HepG2 (cell line): ENCODE data around the gene SYNC. TPM values are rescaled to one million over a fixed set of nuclear protein-coding genes. Genes with fewer than 3 reads are reported as not detected.

Experiments
- ADNP ChIP-seq: sonication (generic); formaldehyde crosslinking; IDR thresholded peaks from 2 replicates; pipeline ENCODE4 v1.4.0; 2020; ENCODE audit warnings: missing genetic modification reagents
- AGO1 ChIP-seq: fragments of 200-400 bp; formaldehyde crosslinking; IDR thresholded peaks from 2 replicates; pipeline ENCODE4 v1.6.1; 2017; ENCODE audit warnings: mild to moderate bottlenecking, low read depth, low read length, moderate library complexity; ENCODE audit not compliant: poor library complexity, severe bottlenecking
- ARNTL ChIP-seq: sonication (generic); formaldehyde crosslinking; IDR thresholded peaks from 2 replicates; pipeline ENCODE4 v1.4.0; 2020; ENCODE audit warnings: mild to moderate bottlenecking, missing genetic modification reagents
- ATF3 ChIP-seq: sonication (generic); formaldehyde crosslinking; IDR thresholded peaks from 2 replicates; pipeline ENCODE4 v1.4.0; 2020; ENCODE audit warnings: missing genetic modification reagents
- ATF7-NPFF ChIP-seq: sonication (generic); formaldehyde crosslinking; IDR thresholded peaks from 2 replicates; pipeline ENCODE4 v1.8.1; 2023; ENCODE audit warnings: mild to moderate bottlenecking, low read depth, missing genetic modification reagents, moderate library complexity
- CREB3 ChIP-seq: sonication (generic); formaldehyde crosslinking; IDR thresholded peaks from 2 replicates; pipeline ENCODE4 v1.5.0; 2020; ENCODE audit warnings: missing genetic modification reagents
- HES4 ChIP-seq: sonication (generic); formaldehyde crosslinking; IDR thresholded peaks from 2 replicates; pipeline ENCODE4 v1.9.0; 2021; ENCODE audit warnings: mild to moderate bottlenecking, missing genetic modification reagents, borderline replicate concordance
- PRMT3 ChIP-seq: sonication (generic); formaldehyde crosslinking; IDR thresholded peaks from 2 replicates; pipeline ENCODE4 v1.8.1; 2022; ENCODE audit warnings: low read depth, mild to moderate bottlenecking, moderate library complexity, missing genetic modification reagents, borderline replicate concordance
- PRPF4 ChIP-seq: fragments of 200-400 bp; formaldehyde crosslinking; IDR thresholded peaks from 2 replicates; pipeline ENCODE4 v1.6.1; 2016; ENCODE audit warnings: low read length, low read depth; ENCODE audit not compliant: poor library complexity, severe bottlenecking
- RBM22 ChIP-seq: fragments of 200-400 bp; formaldehyde crosslinking; optimal IDR thresholded peaks from 2 replicates; pipeline ENCODE3; 2017; ENCODE audit warnings: mild to moderate bottlenecking, low read length, moderate library complexity
- SOX5 ChIP-seq: IDR thresholded peaks from 2 replicates; pipeline ENCODE4 v1.6.1; 2016; ENCODE audit warnings: borderline replicate concordance
- TAF1 ChIP-seq: sonication (generic); formaldehyde crosslinking; IDR thresholded peaks from 2 replicates; pipeline ENCODE4 v1.4.0; 2020; ENCODE audit warnings: missing genetic modification reagents
- TERF1 ChIP-seq: sonication (generic); formaldehyde crosslinking; IDR thresholded peaks from 2 replicates; pipeline ENCODE4 v1.8.0; 2022; ENCODE audit warnings: mild to moderate bottlenecking, missing genetic modification reagents, moderate library complexity
- THRA ChIP-seq: sonication (generic); formaldehyde crosslinking; IDR thresholded peaks from 2 replicates; pipeline ENCODE4 v1.4.0; 2020; ENCODE audit warnings: missing genetic modification reagents, borderline replicate concordance
- ZFAT ChIP-seq: sonication (generic); formaldehyde crosslinking; conservative IDR thresholded peaks from 2 replicates; pipeline ENCODE4 v1.8.1; 2023; ENCODE audit warnings: missing genetic modification reagents, inconsistent platforms
- ZHX2 ChIP-seq, 2 experiments: sonication (generic) in 1 of 2; formaldehyde crosslinking in 1 of 2; IDR thresholded peaks; 2 replicates each; pipeline versions ENCODE4 v1.6.1 to v1.9.0; 2014 to 2022; ENCODE audit warnings: antibody characterized with exemption in 1 of 2, borderline replicate concordance in 1 of 2, inconsistent platforms in 1 of 2, low read depth in 1 of 2, missing genetic modification reagents in 1 of 2
- ZKSCAN1 ChIP-seq: fragments of 150-350 bp; IDR thresholded peaks from 2 replicates; pipeline ENCODE4 v1.6.1; 2014; ENCODE audit warnings: low read length
- ZNF10 ChIP-seq: sonication (generic); formaldehyde crosslinking; IDR thresholded peaks from 2 replicates; pipeline ENCODE4 v1.4.0; 2020; ENCODE audit warnings: mild to moderate bottlenecking, low read depth, missing genetic modification reagents, borderline replicate concordance
- ZNF12 ChIP-seq: sonication (generic); formaldehyde crosslinking; IDR thresholded peaks from 2 replicates; pipeline ENCODE4 v1.5.0; 2020; ENCODE audit warnings: missing genetic modification reagents
- ZNF282 ChIP-seq: fragments of 450-650 bp; IDR thresholded peaks from 2 replicates; pipeline ENCODE4 v1.6.1; 2018; ENCODE audit not compliant: partially characterized antibody
- polyA plus RNA-seq, 8 experiments: library from polyadenylated mRNA; depleted of rRNA in 3 of 8; stranded (reverse) in 7 of 8; unstranded in 1 of 8; fragments of >200 nt; fragmentation: Illumina TruSeq in 4 of 8; extraction: Trizol in 4 of 8; gene quantifications; 2 replicates each; pipeline versions ENCODE4 v1.2.1 to v1.2.3, GENCODE V29; 2011 to 2016; ENCODE audit warnings: low read depth in 4 of 8, missing spikeins in 1 of 8, mixed read lengths in 1 of 8; ENCODE audit not compliant: insufficient read depth in 1 of 8
- total RNA-seq, 5 experiments: library from RNA; depleted of rRNA; stranded (reverse); fragments of >200 nt; fragmentation: Illumina TruSeq; extraction: Trizol; gene quantifications; 2 replicates each; pipeline ENCODE4 v1.2.3, GENCODE V29; 2016; ENCODE audit warnings: low read depth in 1 of 5

SYNC gene
- total and polyA plus RNA-seq, 2 of the 13 experiments (the other 11 are each of a cell fraction or from before 2014, with no cell fraction given), result 2.4 to 5.4 TPM

- TF ChIP-seq ATF7-NPFF, result 0 out of 2 replicates have a peak, but pooled peaks have one; percentile 7
- TF ChIP-seq TERF1 (CRISPR knock-in tag), result no peak
- no peak for TF ChIP-seq ZKSCAN1
- TF ChIP-seq PRPF4, result no peak
- no peak for TF ChIP-seq ZNF10
- no peak for TF ChIP-seq ZFAT (CRISPR knock-in tag)
- no peak for TF ChIP-seq AGO1
- peak; percentile 75 for TF ChIP-seq TAF1
- no peak for TF ChIP-seq HES4
- 0 out of 2 replicates have a peak, but pooled peaks have one; percentile 31 for TF ChIP-seq THRA (CRISPR knock-in tag)
- no peak for TF ChIP-seq ZHX2 (IDR thresholded peaks at IDR 0.05; ENCODE audit: low read depth)
- TF ChIP-seq ZHX2 (CRISPR knock-in tag; IDR thresholded peaks at IDR 0.05; ENCODE audit: borderline replicate concordance), result no peak
- TF ChIP-seq RBM22, result no peak
- TF ChIP-seq ATF3 (CRISPR knock-in tag), result no peak
- no peak for TF ChIP-seq ZNF282
- no peak for TF ChIP-seq SOX5 (CRISPR knock-in tag)
- no peak for TF ChIP-seq CREB3 (CRISPR knock-in tag)
- no peak for TF ChIP-seq PRMT3
- TF ChIP-seq ZNF12, result no peak
- TF ChIP-seq ARNTL, result no peak
- TF ChIP-seq ADNP (CRISPR knock-in tag), result no peak
These were observed 52.3 kb downstream of the SYNC start, which contains the start of gene ZBTB8OS (continued) for GRCh38 chr1:32650248-32650751.
